ENCODE measurements around the gene ARHGAP31. TPM values are rescaled to one million over a fixed set of nuclear protein-coding genes. Genes with fewer than 3 reads are reported as not detected.

The ARHGAP31 gene
- total and polyA plus RNA-seq, 2 of the 8 experiments (the other 6 are each of a cell fraction or from before 2014, with no cell fraction given), result 1.1 to 7.6 TPM

- Histone ChIP-seq H3K9me3 (ENCODE audit: insufficient read depth in 2 of 2, low read depth in 1 of 2, low read length in 1 of 2) (no peaks in the 10 kb centered on the region), H3K18ac (ENCODE audit: extremely low read depth, low read length) (no peak overlapping the region), H4K5ac (ENCODE audit: insufficient read length, low read depth, low read length) (no peak overlapping the region), H3K4me2 (ENCODE audit: insufficient read depth in 1 of 2, low read depth in 2 of 2, low read length in 2 of 2) (no peak overlapping the region), H3K4ac (replicated peaks; ENCODE audit: insufficient read length, low read depth, low read length) (no peak overlapping the region), H4K8ac (ENCODE audit: extremely low read depth, insufficient read depth, low read length) (no peak overlapping the region), H3K23me2 (ENCODE audit: low read depth, low read length) (no peaks in the 10 kb centered on the region), H2BK15ac (ENCODE audit: low read length) (no peak overlapping the region), H3K9ac (replicated peaks in 1 of 4; ENCODE audit: extremely low read depth in 1 of 4, low read depth in 3 of 4, low read length in 3 of 4) (no peak overlapping the region), H3K14ac (ENCODE audit: insufficient read length) (no peak overlapping the region), H2BK12ac (ENCODE audit: low read depth, low read length) (no peak overlapping the region), H3K79me2 (ENCODE audit: control insufficient read depth in 1 of 2, insufficient read depth in 2 of 2, low read length in 2 of 2) (no peaks in the 10 kb centered on the region), H2BK120ac (replicated peaks; ENCODE audit: low read depth, low read length) (no peak overlapping the region), H4K91ac (replicated peaks; ENCODE audit: insufficient read length, low read length) (no peak overlapping the region), H2BK5ac (ENCODE audit: low read depth, low read length) (no peak overlapping the region), H3K4me3 (ENCODE audit: extremely low read depth in 1 of 4, insufficient read depth in 2 of 4, low read depth in 3 of 4, low read length in 4 of 4) (no peak overlapping the region), H3K27me3 (replicated peaks in 1 of 4; ENCODE audit: control insufficient read depth in 3 of 4, extremely low read depth in 1 of 4, insufficient read depth in 3 of 4, low read length in 3 of 4) (no peaks in the 10 kb centered on the region), H2AK5ac (ENCODE audit: low read depth, low read length) (no peak overlapping the region), H3K27ac (ENCODE audit: low read depth, low read length) (no peak overlapping the region), H3K56ac (replicated peaks; ENCODE audit: insufficient read length, low read depth, low read length) (no peak overlapping the region), H3K36me3 (ENCODE audit: control insufficient read depth in 2 of 4, insufficient read depth in 4 of 4, low read length in 3 of 4) (no peaks in the 10 kb centered on the region), H4K20me1 (replicated peaks in 1 of 2; ENCODE audit: control insufficient read depth in 1 of 2, insufficient read depth in 2 of 2, low read length in 2 of 2) (no peaks in the 10 kb centered on the region), H3K4me1 (replicated peaks in 1 of 4; ENCODE audit: control insufficient read depth in 3 of 4, insufficient read depth in 4 of 4, low read length in 3 of 4) (peaks cover 0 to 8% (median 5%) of the 10 kb centered on the region in 4 experiments; a peak in 6 of 7 replicates), H3K79me1 (ENCODE audit: low read depth, low read length) (no peaks in the 10 kb centered on the region; the same call in 1 of the 2 replicates), H2BK20ac (ENCODE audit: low read length) (no peak overlapping the region), H3K23ac (ENCODE audit: insufficient read length) (no peak overlapping the region), H2AFZ (ENCODE audit: low read length) (no peak overlapping the region)
- no peak for DNase-seq (ENCODE audit: low read depth in 1 of 2, low spot score in 2 of 2)
- ChIA-PET POLR2A (ENCODE audit: partially characterized antibody) (no interaction called here), CTCF (ENCODE audit: partially characterized antibody) (interaction anchor here (1.1 to 1.8 kb wide), 2 partner anchors 15 to 18 kb away, joined by 3 to 6 read pairs; no protein-coding TSS in a partner anchor)
- FAIRE-seq, result no peak
- 81% methylated on average over 1 of the region's 1 CpG; no CpG with 5 or more reads in 1 of the 2 experiments for WGBS, 2 experiments (ENCODE audit: extremely low coverage in 1 of 2, insufficient coverage in 1 of 2, insufficient read length in 1 of 2, insufficient replicate concordance in 2 of 2, low coverage in 1 of 2, low lambda C conversion rate in 2 of 2, missing lambda C conversion rate in 1 of 2)
- TF ChIP-seq SIX5 (IDR thresholded peaks at IDR 0.05; ENCODE audit: low read depth, low read length), result no peak
Observed at GRCh38 chr3:119402791-119403190, 108.6 kb downstream of the ARHGAP31 start.

All from H1 (cell line).